ENCODE results near the gene POLD3. TPM values are rescaled to one million over a fixed set of nuclear protein-coding genes. Genes with fewer than 3 reads are reported as not detected.

Gene POLD3
- total and polyA plus RNA-seq, 10 of the 15 experiments (the other 5 are each of a cell fraction or from before 2014, with no cell fraction given) = 23.8 to 63.7 (median 38.7) TPM

GRCh38 chr11:74670171-74670570 lies 77.8 kb downstream of the POLD3 start:
- POLR2A ChIA-PET = no interaction called here
- FAIRE-seq = no peak
- H2AFZ ChIP-seq (ENCODE audit: control insufficient read depth, low read depth, low read length) = no peak overlapping the region
- no peak for ATAC-seq
- no peaks in the 10 kb centered on the region for H3K27me3 ChIP-seq (replicated peaks in 1 of 2; ENCODE audit: control insufficient read depth in 2 of 2, insufficient read depth in 2 of 2, low read length in 1 of 2)
- intact Hi-C loops (cut with micrococcal nuclease; ENCODE audit: unreplicated experiment) = no loop called here
- BruUV-seq (replicated peaks) = no TSS peak
- no peaks in the 10 kb centered on the region for H3K79me2 ChIP-seq (ENCODE audit: control insufficient read depth, insufficient read depth, low read length)
- H3K9ac ChIP-seq (ENCODE audit: control insufficient read depth, insufficient read depth, low read length) = no peak overlapping the region
- no peak overlapping the region for H3K27ac ChIP-seq (ENCODE audit: control insufficient read depth, insufficient read depth)
- no peak overlapping the region for H3K4me3 ChIP-seq
- H3K4me1 ChIP-seq (ENCODE audit: control insufficient read depth, insufficient read depth, low read length) = no peaks in the 10 kb centered on the region
- in situ Hi-C loops (cut with MboI) = no loop called here
- SMC1A ChIA-PET (ENCODE audit: uncharacterized antibody, unreplicated experiment) = no interaction called here
- no peaks in the 10 kb centered on the region for H3K36me3 ChIP-seq (ENCODE audit: control insufficient read depth in 2 of 2, insufficient read depth in 2 of 2, low read length in 1 of 2)
- RAD21 ChIA-PET (ENCODE audit: unreplicated experiment) = no interaction called here
- DNase-seq (ENCODE audit: low read depth, low spot score) = no peak
- H3K4me2 ChIP-seq (ENCODE audit: control insufficient read depth, insufficient read depth) = no peak overlapping the region
- no peaks in the 10 kb centered on the region; the same call in 1 of the 2 replicates for H4K20me1 ChIP-seq (ENCODE audit: control insufficient read depth, insufficient read depth)
- H3K9me3 ChIP-seq (replicated peaks; ENCODE audit: control insufficient read depth, insufficient read depth, low read length) = no peaks in the 10 kb centered on the region
- TF ChIP-seq RB1 (IDR thresholded peaks at IDR 0.05; ENCODE audit: borderline replicate concordance) = no peak
- no peak for TF ChIP-seq SP1 (IDR thresholded peaks at IDR 0.05; ENCODE audit: low read depth, low read length)
- TF ChIP-seq ZBED1 (IDR thresholded peaks at IDR 0.05; ENCODE audit: borderline replicate concordance) = no peak
- TF ChIP-seq FOS (IDR thresholded peaks at IDR 0.05; ENCODE audit: borderline replicate concordance, extremely low read depth, insufficient read length) = no peak
- TF ChIP-seq HDGF (IDR thresholded peaks at IDR 0.05) = no peak
- TF ChIP-seq EZH2 (IDR thresholded peaks at IDR 0.05; ENCODE audit: borderline replicate concordance, control insufficient read depth, low read depth, low read length) = no peak
- TF ChIP-seq TCF7 (IDR thresholded peaks at IDR 0.05; ENCODE audit: borderline replicate concordance) = no peak
- TF ChIP-seq POU2F2 (IDR thresholded peaks at IDR 0.05; ENCODE audit: borderline replicate concordance, low read depth, low read length) = no peak
- TF ChIP-seq DPF2 (IDR thresholded peaks at IDR 0.05) = no peak
- no peak for TF ChIP-seq SMC3 (IDR thresholded peaks at IDR 0.05; ENCODE audit: borderline replicate concordance, low read length)
- no peak for TF ChIP-seq MEF2A (IDR thresholded peaks at IDR 0.05; ENCODE audit: insufficient read depth, low read depth, low read length)
- no peak for TF ChIP-seq SMARCA5 (IDR thresholded peaks at IDR 0.05)
- no peak for TF ChIP-seq NFXL1 (IDR thresholded peaks at IDR 0.05; ENCODE audit: borderline replicate concordance)
- no peak for TF ChIP-seq JUND (IDR thresholded peaks at IDR 0.05; ENCODE audit: low read depth, low read length)
- no peak for TF ChIP-seq EP300 (IDR thresholded peaks at IDR 0.05; ENCODE audit: borderline replicate concordance in 1 of 2, control insufficient read depth in 1 of 2, low read depth in 2 of 2, low read length in 2 of 2)
- TF ChIP-seq SPI1 (IDR thresholded peaks at IDR 0.05; ENCODE audit: borderline replicate concordance, insufficient read depth, low read depth, low read length) = no peak
- CTCF ChIA-PET = interaction anchor here (1.0 kb wide), 1 partner anchor 1449 kb away, joined by 3 read pairs; no protein-coding TSS in a partner anchor
- 80% methylated on average over 6 of the region's 7 CpGs for WGBS (ENCODE audit: insufficient coverage, insufficient replicate concordance, low lambda C conversion rate, missing lambda C conversion rate)
